HG02870 (cell line): ENCODE measurements around the gene TK1.
"Not testable (repeated sequence)": the region's sequence is repeated elsewhere in the genome, so short reads cannot be mapped to it uniquely, and the experiment has no call there.

Experiments
- ATAC-seq: cut with Tn5 transposase; IDR thresholded peaks from one replicate; pipeline ENCODE4 v1.9.1; 2021; ENCODE audit warnings: mild to moderate bottlenecking, moderate library complexity; ENCODE audit not compliant: unreplicated experiment

The TK1 gene, protein sequence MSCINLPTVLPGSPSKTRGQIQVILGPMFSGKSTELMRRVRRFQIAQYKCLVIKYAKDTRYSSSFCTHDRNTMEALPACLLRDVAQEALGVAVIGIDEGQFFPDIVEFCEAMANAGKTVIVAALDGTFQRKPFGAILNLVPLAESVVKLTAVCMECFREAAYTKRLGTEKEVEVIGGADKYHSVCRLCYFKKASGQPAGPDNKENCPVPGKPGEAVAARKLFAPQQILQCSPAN

DNA sequence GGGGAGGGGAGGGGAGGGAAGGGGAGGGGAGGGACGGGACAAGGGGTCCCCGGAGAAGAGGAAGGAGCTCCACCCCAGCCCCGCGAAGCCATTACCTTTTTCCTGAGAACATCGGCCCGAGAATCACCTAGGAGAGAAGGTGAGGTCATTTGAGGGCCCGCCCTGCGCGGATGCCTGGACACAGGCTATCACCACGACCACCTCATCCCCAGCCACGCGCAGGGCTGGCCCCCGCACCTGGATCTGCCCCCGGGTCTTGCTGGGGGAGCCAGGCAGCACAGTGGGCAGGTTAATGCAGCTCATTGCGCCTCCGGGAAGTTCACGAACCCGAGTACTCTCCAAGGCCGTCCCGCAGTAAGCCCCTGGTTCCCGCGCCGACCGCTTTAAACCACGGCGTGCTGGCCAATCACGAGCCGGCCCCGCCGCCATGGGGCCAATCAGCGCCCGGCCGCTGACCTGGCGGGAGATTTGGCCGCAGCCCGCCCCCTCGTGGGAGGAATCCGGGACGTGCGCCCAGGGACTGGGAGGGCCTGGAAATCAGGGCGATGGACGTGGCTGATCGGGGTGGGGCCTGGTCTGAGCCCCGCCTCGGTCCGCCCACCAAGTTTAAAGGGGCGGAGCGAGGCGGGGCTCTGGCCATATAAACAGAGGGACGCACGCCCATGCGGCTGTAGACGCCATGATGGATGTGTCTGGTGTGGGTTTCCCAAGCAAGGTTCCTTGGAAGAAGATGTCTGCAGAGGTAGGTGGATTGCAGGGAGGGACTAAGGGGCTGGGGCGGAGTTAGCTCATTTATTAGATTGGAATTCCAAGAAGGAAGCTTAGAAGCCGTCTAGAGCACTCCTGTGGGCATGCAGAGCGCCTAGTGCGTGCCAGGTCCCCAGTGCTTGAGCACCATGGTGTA lies at the start of gene TK1, which contains the start of gene AFMID:
TSS of gene TK1 (minus strand) at position 361 of the 904 bp plus-strand sequence. CDS start at position 303, 58 bp downstream.
TSS of gene AFMID (plus strand) at position 671 of the 904 bp plus-strand sequence. CDS start at position 680, 9 bp downstream.
- ATAC-seq = peak; percentile 93

DNA sequence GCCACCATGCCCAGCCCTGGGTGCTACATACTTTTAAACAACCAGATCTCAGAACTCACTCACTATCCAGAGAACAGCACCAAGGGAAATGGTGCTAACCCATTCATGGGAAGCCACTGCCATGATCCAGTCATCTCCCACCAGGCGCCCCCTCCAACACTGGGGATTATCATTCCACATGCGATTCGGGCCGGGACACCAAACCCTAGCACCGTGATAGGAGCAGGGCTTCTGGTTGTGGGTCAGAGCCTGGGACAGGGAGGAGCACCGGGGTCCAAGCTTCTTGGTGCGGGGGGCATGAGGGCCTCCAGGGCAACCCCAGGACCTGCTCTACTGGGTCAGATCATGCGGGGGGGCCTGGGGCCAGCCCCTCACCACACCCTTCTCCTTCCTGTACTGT lies 49.0 kb upstream of the TK1 start:
- ATAC-seq = no peak

DNA sequence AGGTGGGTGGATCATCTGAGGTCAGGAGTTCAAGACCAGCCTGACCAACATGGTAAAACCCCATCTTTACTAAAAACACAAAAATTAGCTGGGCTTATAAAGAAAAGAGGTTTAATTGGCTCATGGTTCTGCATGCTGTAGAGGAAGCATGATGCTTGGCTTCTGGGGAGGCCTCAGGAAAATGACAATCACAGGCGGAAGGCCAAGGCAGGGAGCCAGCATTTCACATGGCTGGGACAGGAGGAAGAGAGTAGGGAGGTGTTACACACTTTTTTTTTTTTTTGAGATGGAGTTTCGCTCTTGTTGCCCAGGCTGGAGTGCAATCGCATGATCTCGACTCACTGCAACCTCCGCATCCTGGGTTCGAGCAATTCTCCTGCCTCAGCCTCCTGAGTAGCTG lies 48.2 kb upstream of the TK1 start:
- not testable (repeated sequence) for ATAC-seq

DNA sequence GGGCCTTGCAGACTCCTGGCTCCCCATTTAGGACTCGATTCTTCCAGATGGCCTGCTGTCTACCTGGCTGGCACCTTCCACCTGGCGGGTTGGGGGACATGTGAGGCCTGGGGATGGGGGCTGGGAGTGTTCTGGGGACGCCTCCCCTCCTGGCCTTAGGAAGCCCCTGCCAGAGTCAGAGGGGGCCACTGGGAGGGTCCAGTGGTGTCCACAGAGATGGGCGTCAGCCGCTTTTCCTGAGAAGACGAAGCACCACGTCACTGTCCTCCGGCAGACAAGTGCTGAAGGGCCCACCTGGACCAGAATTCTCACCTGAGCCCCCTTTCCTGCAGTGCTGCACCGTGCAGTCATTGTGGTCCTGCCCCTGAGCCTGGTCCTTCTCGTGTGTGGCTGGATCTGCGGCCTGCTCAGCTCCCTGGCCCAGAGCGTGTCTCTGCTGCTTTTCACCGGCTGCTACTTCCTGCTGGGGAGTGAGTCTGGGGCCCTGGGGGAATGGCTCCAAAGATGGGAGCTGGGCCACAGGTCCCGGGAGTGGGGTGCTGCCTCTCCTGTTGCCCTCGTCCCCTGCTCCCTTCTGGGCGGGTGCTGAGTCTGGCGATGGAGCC lies 47.5 kb upstream of the TK1 start:
- ATAC-seq = no peak

DNA sequence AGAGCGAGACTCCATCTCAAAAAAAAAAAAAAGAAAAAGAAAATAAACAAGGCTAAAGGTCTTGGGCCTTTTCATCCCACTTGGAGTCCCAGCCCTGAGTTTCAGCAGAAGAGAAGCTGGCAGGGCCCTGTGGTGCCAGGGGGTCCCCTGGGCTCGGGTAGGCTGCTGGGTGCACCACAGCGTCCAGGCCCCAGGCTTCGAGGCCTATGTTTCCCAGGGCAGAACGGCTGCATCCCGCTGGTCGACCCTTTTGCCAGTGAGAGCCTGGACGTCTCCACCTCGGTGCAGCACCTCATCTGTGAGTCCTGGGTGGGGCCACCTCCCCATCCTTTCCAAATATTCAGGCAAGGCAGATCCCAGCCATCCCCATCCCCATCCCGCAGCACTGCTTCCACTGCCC lies 46.8 kb upstream of the TK1 start:
- no peak for ATAC-seq

DNA sequence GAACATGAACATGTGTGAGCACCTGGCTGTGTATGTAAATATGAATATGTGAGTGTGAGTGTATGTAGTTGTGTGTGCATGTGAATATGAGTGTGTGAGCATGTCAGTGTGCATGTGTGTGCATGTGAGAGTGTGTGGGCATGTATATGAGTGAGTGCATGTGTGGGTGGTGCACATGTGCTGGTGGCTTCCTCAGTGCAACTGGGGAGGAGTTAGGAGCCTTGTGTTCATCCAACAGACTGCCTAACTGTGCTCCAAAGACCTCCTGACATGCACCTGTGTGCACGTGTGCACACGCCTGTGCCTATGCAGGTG lies 46.0 kb upstream of the TK1 start:
- ATAC-seq = no peak

DNA sequence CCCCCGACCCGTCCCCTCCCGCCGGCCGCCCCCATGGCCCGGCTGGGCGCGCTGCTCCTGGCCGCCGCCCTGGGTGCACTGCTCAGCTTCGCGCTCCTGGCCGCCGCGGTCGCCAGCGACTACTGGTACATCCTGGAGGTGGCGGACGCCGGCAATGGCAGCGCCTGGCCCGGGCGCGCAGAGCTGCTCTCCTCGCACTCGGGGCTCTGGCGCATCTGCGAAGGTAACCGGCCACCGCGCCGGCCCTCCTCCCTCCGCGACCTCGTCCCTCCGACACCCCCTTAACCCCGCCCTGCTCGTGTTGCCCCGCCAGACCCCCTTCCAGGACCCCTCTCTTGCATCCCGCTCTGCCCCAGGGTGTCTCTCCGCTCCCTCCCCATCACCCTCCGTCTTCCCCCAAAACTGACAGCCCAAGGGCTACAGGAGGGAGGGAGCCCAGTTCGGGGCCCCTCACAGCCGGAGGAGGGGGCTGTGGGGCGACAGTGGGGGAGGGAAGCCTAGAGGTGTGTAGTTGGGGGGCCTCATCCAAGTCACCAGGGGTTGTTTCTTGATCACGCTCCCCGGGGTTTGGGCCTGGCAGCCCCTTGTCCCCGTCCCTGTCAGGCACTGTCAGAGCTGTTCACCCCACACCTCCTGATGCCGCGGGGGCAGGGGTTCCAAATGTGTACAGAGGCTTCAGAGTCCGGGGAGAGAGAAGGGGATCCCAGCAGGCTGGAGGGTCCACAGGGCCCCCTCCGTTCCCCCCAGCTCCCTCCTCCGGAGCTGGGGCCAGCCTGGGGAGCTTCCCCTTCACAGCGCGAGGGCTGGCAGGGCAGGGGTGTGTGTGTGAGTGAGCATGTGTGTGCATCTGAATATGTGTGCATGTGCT lies 45.4 kb upstream of the TK1 start:
- ATAC-seq = no peak

DNA sequence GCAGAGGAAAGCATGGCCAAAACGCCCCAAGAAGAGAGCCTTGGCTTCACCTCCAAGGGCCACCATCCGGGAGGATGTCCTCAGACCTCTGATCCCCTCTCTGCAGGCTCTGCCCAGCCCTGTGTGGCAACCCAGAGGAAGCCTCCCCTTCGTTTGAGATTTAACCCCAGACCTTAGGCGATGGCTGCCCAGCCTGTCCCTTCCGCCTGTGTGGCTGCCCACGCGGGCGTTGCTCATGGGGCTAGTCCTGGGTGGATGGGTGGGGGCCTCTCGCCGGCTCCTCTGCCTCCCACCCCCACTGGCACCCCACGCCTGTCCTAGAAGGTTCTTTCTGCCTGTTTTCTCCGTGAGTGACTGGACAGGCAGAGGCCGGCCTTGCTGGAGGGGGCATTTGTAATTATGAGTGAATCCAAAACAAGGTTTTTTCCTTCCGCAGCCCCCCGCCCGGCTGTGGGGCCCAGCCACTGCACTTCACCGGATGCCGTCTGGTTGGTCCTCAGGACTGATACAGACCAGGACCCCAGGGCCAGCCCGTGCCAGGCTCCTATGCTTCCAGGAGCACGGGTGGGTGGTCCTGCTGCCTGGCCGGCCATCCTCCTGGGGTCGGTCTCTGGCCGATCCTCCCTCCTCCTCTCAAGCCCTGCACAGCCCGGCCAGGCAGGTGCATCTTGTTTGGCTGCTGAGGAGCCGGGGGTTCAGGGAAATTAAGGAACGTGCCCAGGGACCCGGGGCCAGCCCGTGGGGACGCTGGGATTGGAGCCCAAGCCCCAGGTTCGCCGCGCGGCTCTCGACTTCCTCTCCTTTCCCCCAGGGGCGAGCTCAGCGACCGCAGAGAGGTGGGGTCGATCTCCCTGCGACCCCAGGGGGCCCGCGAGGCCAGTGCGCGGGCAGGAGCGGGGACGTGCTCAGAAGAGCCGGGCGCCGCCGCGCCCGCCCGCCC lies 44.4 kb upstream of the TK1 start, which contains the start of gene TMEM235:
TSS of gene TMEM235 (plus strand) at position 636 of the 940 bp plus-strand sequence. CDS start 393 bp downstream, outside the sequence.
- ATAC-seq = no peak

DNA sequence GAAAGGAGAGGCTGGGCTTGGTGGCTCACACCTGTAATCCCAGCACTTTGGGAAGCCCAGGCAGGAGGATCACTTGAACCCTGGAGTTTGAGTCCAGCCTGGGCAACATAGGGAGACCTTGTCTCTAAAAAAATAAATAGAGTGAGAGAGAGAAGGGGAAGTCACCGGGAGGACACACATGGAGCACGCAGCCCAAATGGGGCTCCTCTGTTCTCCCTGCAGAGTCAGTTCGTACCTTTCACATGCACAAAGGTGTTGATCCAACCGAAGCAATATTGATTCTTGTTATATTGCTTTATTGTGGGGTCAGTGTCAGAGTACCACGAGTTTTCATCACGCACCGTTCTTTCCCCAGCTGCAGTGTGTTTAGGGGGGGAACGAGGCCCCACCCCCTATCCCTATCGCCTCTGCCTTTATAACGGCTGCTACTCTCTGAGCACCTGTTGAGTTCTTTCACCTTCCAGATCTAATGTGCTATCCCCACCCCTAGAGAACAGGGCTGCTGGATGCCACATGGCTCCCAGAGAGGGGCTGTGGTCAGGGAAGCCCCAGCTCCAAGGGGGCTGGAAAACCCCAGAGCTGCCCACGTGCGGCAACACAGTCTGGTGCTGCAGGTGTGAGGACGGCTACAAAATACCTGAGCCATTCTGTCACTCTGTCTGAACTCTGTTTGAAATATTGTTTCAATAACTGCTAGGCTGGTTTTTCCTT lies 43.6 kb upstream of the TK1 start:
- no peak for ATAC-seq

DNA sequence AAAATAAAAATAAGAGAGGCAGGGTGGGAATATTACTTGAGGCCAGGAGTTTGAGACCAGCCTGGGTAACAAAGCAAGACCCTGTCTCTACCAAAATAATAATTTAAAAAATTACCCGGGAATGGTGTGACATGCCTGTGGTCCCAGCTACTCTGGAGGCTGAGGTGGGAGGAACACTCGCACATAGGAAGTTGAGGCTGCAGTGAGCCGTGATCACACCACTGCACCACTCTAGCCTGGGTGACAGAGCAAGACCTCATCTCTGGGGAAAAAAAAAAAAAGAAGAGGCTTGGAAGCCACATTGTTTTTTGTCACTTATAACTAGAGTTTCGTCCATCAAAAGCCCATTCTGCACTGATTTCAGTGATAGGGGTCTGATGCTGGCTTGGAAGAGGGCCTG lies 41.3 kb upstream of the TK1 start:
- no peak for ATAC-seq

DNA sequence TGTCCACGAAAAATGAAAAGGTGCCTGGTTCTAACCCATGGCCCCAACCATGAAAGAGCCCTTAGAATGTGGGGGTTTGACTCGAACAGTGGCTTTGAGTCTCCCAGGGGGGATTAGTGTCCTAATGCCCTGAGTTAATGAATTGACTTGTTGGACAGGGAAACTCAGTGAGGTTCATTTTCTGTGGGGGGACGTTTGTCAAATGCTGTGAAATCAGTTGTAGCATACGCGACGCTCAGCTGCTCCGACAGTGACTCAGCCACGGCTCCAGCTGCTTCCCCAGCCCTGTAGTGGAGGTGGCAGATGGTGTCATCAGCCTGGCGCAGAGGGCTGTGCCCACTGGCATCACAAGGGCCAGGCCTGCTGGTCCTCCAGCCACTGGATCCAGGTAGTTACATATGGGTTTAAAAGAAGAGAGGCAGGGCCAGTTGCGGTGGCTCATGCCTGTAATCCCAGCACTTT lies 40.6 kb upstream of the TK1 start:
- no peak for ATAC-seq

DNA sequence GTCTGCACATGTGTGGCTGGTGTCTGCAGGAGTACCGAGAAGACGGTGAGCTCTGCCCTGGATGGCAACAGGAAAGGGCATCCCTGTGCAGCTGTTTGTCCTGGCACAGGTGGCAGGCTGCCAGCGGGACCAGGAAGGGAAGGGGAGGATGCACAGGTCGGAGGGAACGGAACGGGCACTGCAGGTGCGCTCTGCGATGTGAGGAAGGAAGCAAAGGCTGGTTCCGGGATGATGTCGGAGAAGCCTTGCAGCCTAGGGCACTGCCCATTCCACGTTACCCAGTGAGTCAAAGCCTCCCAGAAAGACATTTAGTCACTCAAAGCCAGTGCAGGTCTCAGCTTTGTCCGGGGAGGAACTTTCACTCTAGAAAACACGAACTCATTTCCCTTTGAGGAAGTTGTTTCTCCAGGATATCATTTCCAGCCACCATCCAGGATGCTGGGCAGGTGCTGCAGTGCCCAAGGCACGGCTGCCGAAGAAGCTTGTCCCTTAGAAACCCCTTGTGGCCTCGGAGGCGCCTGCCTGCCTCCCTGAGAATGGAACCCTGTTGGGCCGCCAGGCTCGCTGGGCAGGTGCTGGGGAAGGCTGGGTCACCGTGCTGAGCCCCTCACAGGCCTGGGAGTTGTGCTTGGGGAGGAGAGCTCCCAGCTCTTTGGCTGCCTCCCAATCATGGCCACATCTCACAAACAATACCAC lies 40.1 kb upstream of the TK1 start:
- ATAC-seq = no peak

DNA sequence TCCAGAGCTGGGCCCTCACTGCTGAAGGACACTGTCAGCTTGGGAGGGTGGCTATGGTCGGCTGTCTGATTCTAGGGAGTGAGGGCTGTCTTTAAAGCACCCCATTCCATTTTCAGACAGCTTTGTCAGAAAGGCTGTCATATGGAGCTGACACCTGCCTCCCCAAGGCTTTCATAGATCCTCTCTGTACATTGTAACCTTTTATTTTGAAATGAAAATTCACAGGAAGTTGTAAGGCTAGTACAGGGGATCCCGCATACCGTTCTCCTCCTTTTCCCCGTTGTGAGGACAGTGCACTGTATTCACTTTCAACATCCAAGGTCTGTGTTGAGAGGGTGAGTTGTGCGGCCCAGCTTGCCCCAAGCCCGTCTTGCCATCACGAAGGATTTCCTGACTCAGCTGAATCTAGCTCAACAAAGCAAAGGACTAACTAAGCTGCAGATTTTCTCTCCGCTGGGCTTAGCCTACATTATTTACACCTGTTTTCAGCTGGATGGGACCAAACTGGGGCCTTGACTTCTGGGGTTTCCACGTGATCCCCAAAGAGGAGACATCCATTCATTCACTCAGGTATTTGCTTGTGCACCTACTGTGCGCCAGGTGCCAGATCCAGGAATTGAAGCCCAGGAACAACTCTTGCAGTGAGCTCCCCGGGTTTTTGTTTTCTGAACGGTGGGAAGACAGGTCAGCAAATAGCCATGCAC lies 39.4 kb upstream of the TK1 start:
- ATAC-seq = no peak

DNA sequence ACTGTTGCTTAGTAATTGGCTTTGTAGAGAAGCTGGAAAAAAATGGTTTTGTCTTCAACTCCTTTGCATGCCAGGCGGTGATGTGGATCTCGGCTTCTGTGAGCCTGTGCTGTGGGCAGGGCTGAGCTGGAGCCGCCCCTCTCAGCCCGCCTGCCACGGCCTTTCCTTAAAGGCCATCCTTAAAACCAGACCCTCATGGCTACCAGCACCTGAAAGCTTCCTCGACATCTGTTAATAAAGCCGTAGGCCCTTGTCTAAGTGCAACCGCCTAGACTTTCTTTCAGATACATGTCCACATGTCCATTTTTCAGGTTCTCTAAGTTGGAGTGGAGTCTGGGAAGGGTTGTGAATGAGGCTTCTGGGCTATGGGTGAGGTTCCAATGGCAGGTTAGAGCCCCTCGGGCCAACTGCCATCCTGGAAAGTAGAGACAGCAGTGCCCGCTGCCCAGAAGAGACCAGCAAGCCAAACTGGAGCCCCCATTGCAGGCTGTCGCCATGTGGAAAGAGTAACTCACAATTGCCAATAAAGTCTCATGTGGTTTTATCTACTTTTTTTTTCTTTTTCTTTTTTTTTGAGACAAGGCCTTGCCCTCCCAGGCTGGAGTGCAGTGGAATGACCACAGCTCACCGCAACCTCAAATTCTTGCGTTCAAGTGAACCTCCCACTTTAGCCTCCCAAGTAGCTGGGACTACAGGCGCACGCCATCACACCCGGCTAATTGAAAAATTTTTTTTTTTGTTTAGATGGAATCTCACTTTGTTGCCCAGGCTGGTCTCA lies 38.4 kb upstream of the TK1 start:
- ATAC-seq = no peak

DNA sequence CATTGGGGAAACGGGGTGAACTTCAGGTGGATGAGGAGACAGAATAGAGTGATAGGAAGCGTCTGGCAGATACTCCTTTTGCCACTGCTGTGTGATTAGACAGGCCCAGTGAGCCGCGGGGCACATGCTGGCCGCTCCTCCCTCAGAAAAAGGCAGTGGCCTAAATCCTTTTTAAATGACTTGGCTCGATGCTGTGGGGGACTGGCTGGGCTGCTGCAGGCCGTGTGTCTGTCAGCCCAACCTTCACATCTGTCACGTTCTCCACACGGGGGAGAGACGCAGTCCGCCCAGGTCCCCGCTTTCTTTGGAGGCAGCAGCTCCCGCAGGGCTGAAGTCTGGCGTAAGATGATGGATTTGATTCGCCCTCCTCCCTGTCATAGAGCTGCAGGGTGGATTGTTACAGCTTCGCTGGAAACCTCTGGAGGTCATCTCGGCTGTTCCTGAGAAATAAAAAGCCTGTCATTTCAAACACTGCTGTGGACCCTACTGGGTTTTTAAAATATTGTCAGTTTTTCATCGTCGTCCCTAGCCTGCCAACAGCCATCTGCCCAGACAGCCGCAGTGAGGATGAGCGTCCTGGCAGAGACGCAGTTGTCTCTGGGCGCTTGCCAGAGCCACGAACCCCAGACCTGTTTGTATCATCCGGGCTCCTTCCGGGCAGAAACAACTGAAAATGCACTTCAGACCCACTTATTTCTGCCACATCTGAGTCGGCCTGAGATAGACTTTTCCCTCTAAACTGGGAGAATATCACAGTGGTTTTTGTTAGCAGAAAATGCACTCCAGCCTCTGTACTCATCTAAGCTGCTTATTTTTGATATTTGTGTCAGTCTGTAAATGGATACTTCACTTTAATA lies 37.6 kb upstream of the TK1 start:
- ATAC-seq = no peak

DNA sequence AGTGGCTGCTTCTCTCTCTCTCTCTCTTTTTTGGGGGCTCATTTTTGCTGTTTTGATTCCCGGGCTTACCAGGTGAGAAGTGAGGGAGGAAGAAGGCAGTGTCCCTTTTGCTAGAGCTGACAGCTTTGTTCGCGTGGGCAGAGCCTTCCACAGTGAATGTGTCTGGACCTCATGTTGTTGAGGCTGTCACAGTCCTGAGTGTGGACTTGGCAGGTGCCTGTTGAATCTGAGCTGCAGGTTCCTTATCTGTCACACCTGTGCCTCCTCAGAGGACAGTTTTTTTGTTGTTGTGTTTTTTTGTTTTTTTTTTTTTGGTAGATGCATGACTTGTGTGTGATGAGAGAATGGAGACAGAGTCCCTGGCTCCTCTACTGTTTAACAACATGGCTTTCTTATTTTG lies 36.9 kb upstream of the TK1 start:
- no peak for ATAC-seq
